HG02571 (cell line): Measurements from ENCODE around the gene FZR1.
"Not testable (repeated sequence)": the region's sequence is repeated elsewhere in the genome, so short reads cannot be mapped to it uniquely, and the experiment has no call there.

ENCODE experiments used
- ATAC-seq: cut with Tn5 transposase; IDR thresholded peaks from one replicate; pipeline ENCODE4 v1.9.1; 2021; ENCODE audit warnings: mild to moderate bottlenecking, moderate library complexity; ENCODE audit not compliant: unreplicated experiment

FZR1 gene

GRCh38 chr19:3570606-3571011 lies 64.5 kb downstream of the FZR1 start:
- ATAC-seq, result no peak

GRCh38 chr19:3572132-3572854 lies 66.2 kb downstream of the FZR1 start:
- ATAC-seq, result peak; percentile 86

- no peak for ATAC-seq
Observed at GRCh38 chr19:3572855-3573161, 66.7 kb downstream of the FZR1 start, which contains the start of gene HMG20B. Gene HMG20B, plus strand, starts transcription at chr19:3572944. Its CDS starts 366 bp downstream, at chr19:3573310.

GRCh38 chr19:3573162-3573857 lies 67.2 kb downstream of the FZR1 start:
- ATAC-seq, result peak; percentile 3

- ATAC-seq, result no peak
Observed at GRCh38 chr19:3573858-3574637, 67.9 kb downstream of the FZR1 start.

GRCh38 chr19:3575260-3575741 lies 69.2 kb downstream of the FZR1 start:
- no peak for ATAC-seq

- no peak for ATAC-seq
Observed at GRCh38 chr19:3575949-3576673, 70.0 kb downstream of the FZR1 start.

GRCh38 chr19:3576696-3577443 lies 70.8 kb downstream of the FZR1 start:
- ATAC-seq, result no peak

GRCh38 chr19:3577723-3578344 lies 71.7 kb downstream of the FZR1 start:
- no peak for ATAC-seq

GRCh38 chr19:3578390-3578789 lies 72.3 kb downstream of the FZR1 start:
- no peak for ATAC-seq

- ATAC-seq, result no peak
Observed at GRCh38 chr19:3580156-3580934, 74.2 kb downstream of the FZR1 start.

- ATAC-seq, result not testable (repeated sequence)
Observed at GRCh38 chr19:3581792-3582191, 75.7 kb downstream of the FZR1 start.

- not testable (repeated sequence) for ATAC-seq
Observed at GRCh38 chr19:3584036-3584802, 78.1 kb downstream of the FZR1 start.

- no peak for ATAC-seq
Observed at GRCh38 chr19:3585301-3586126, 79.4 kb downstream of the FZR1 start, which contains the start of gene GIPC3. Gene GIPC3, plus strand, starts transcription at chr19:3585478. Its CDS starts 120 bp downstream, at chr19:3585598.

- ATAC-seq, result no peak
Observed at GRCh38 chr19:3586127-3586626, 80.1 kb downstream of the FZR1 start.

GRCh38 chr19:3586707-3587346 lies 80.7 kb downstream of the FZR1 start:
- no peak for ATAC-seq
